Measurements from ENCODE around the gene CNPY1.

CNPY1 gene

DNA sequence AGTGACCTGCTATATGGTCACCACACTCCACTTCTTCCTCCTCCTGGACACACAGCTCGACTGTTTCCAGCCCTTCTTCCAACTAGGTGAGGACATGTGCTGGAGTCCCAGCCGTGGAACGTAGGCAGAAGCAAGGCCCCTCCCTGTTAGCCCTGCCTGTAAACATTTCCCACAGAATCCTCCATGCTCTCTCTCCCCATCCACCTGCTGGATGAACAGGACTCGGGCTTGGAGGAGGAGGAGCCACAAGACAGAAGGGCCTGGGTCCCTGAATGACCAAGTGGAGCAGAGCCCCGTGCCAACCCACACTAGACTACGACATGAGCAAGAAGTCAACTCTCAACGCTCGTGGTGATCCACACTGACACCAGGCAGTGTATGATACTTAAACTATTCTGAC is 9.9 kb downstream of the CNPY1 start:
- H3K79me2 ChIP-seq (ENCODE audit: insufficient read depth, low read length): no peaks in the 10 kb centered on the region
- H3K9me3 ChIP-seq (ENCODE audit: insufficient read depth, low read length, severe bottlenecking): no peaks in the 10 kb centered on the region
- ATAC-seq (ENCODE audit: insufficient read depth, low read depth) (no peak), DNase-seq (no peak)
- TF ChIP-seq CTCF (IDR thresholded peaks at IDR 0.05; ENCODE audit: borderline replicate concordance, extremely low read depth, low read length, poor library complexity, severe bottlenecking) (no peak), EZH2 (IDR thresholded peaks at IDR 0.05; ENCODE audit: borderline replicate concordance, low read depth, low read length, severe bottlenecking) (no peak)
- H3K9ac ChIP-seq (ENCODE audit: low read depth, low read length): no peak overlapping the region
- no peak overlapping the region for H3K4me2 ChIP-seq (ENCODE audit: insufficient read depth, low read length)
- H3K27me3 ChIP-seq (ENCODE audit: insufficient read depth, low read length, poor library complexity): peaks cover 24% of the 10 kb centered on the region
- no peaks in the 10 kb centered on the region for H3K36me3 ChIP-seq (ENCODE audit: insufficient read depth, low read length)
- H3K27ac ChIP-seq (ENCODE audit: low read length): no peak overlapping the region
- no peaks in the 10 kb centered on the region for H3K4me1 ChIP-seq (ENCODE audit: insufficient read depth, low read length)
- H2AFZ ChIP-seq (ENCODE audit: low read depth, low read length): no peak overlapping the region
- no peak overlapping the region for H3K4me3 ChIP-seq (ENCODE audit: low read depth in 1 of 2, low read length in 2 of 2)
- peaks cover 5% of the 10 kb centered on the region; the same call in 1 of the 2 replicates for H4K20me1 ChIP-seq (ENCODE audit: insufficient read depth, low read length)

DNA sequence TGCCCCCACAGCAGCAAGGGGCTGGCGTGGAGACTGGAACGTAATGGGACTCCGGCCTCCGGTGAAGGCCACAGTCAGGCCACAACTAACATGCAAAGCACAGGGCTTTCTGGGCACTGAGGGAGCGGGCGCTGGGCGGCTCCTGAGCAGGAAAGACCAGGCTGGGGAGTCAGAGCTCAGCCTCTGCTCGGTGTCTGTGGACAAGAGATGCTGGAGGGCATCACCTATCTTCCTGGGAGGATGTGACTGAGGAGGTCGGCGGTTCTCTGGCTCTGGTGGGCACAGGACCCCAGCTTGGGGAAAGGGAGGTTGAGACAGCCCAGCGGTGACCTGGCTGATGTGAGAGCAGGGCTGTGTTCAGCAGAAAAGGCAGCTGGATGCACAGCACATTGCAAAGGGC is 11.7 kb downstream of the CNPY1 start:
- Histone ChIP-seq H3K4me2 (ENCODE audit: insufficient read depth, low read length) (no peak overlapping the region), H2AFZ (ENCODE audit: low read depth, low read length) (no peak overlapping the region), H3K9ac (ENCODE audit: low read depth, low read length) (no peak overlapping the region), H3K27ac (ENCODE audit: low read length) (no peak overlapping the region), H3K4me3 (ENCODE audit: low read depth in 1 of 2, low read length in 2 of 2) (no peak overlapping the region), H3K27me3 (ENCODE audit: insufficient read depth, low read length, poor library complexity) (peaks cover 28% of the 10 kb centered on the region), H4K20me1 (ENCODE audit: insufficient read depth, low read length) (peaks cover 7% of the 10 kb centered on the region; the same call in 1 of the 2 replicates), H3K4me1 (ENCODE audit: insufficient read depth, low read length) (no peaks in the 10 kb centered on the region), H3K36me3 (ENCODE audit: insufficient read depth, low read length) (no peaks in the 10 kb centered on the region), H3K9me3 (ENCODE audit: insufficient read depth, low read length, severe bottlenecking) (no peaks in the 10 kb centered on the region), H3K79me2 (ENCODE audit: insufficient read depth, low read length) (no peaks in the 10 kb centered on the region)
- ATAC-seq (ENCODE audit: insufficient read depth, low read depth) (no peak), DNase-seq (no peak)
- TF ChIP-seq CTCF (IDR thresholded peaks at IDR 0.05; ENCODE audit: borderline replicate concordance, extremely low read depth, low read length, poor library complexity, severe bottlenecking) (no peak), EZH2 (IDR thresholded peaks at IDR 0.05; ENCODE audit: borderline replicate concordance, low read depth, low read length, severe bottlenecking) (no peak)

DNA sequence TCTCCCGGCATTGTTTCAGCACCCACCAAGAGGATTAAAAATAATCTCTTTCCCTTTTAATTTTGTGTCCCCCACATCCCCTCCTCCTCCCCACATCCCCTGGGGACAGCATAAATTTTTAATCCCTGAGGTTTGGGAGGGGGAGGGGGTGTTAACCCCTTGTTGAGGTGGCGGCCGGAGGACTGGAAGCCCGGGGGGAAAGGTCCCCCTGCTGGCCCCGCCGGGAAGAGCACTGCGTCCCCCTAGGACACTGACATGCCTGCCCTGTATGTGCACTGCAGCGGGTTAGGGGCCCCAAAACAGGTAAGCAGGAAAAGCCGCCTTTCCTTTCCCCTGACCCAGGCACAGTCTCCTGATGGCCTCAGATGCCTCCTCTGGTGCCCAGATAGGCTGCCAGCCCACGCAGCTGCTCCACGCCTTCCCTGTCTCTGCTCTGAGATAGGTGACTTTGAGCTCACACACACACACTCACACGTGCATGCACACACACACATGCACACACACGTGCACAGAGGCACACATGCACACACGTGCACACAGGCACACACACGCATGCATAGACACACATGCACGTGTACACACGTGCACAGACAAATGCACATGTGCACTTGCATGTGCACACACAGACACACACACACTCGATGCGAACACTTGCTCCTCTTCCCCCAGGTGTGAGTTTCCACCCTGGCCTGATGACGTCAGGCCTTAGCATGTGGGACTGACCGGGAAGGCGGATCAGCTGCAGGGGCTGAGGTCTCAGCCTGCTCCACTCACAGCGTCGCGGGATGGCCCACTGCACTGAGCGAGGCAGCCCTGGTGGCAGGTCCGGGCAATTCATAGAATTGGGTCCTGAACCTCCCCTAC is 12.3 kb downstream of the CNPY1 start:
- H4K20me1 ChIP-seq (ENCODE audit: insufficient read depth, low read length): peaks cover 7% of the 10 kb centered on the region; the same call in 1 of the 2 replicates
- TF ChIP-seq CTCF (IDR thresholded peaks at IDR 0.05; ENCODE audit: borderline replicate concordance, extremely low read depth, low read length, poor library complexity, severe bottlenecking) (peak; percentile 58), EZH2 (IDR thresholded peaks at IDR 0.05; ENCODE audit: borderline replicate concordance, low read depth, low read length, severe bottlenecking) (no peak)
- no peak overlapping the region for H3K27ac ChIP-seq (ENCODE audit: low read length)
- no peaks in the 10 kb centered on the region for H3K79me2 ChIP-seq (ENCODE audit: insufficient read depth, low read length)
- H3K27me3 ChIP-seq (ENCODE audit: insufficient read depth, low read length, poor library complexity): peaks cover 28% of the 10 kb centered on the region
- H3K36me3 ChIP-seq (ENCODE audit: insufficient read depth, low read length): no peaks in the 10 kb centered on the region
- no peak overlapping the region for H3K4me2 ChIP-seq (ENCODE audit: insufficient read depth, low read length)
- H3K9me3 ChIP-seq (ENCODE audit: insufficient read depth, low read length, severe bottlenecking): no peaks in the 10 kb centered on the region
- peak; percentile 48; the same call in 1 of the 3 replicates for ATAC-seq (ENCODE audit: insufficient read depth, low read depth)
- no peak overlapping the region for H3K9ac ChIP-seq (ENCODE audit: low read depth, low read length)
- H3K4me3 ChIP-seq (ENCODE audit: low read depth in 1 of 2, low read length in 2 of 2): no peak overlapping the region
- no peak overlapping the region for H2AFZ ChIP-seq (ENCODE audit: low read depth, low read length)
- peak; percentile 23 for DNase-seq
- no peaks in the 10 kb centered on the region for H3K4me1 ChIP-seq (ENCODE audit: insufficient read depth, low read length)

Measured in DND-41 (cell line).